ENCODE data around the gene ANKH. TPM values are rescaled to one million over a fixed set of nuclear protein-coding genes. Genes with fewer than 3 reads are reported as not detected.

ANKH gene
- total and polyA plus RNA-seq, 2 of the 13 experiments (the other 11 are each of a cell fraction or from before 2014, with no cell fraction given) = 25.0 to 36.0 TPM

- TF ChIP-seq AHDC1 (CRISPR knock-in tag; IDR thresholded peaks at IDR 0.05; ENCODE audit: borderline replicate concordance) = no peak
- peak; percentile 92 for TF ChIP-seq MAX (IDR thresholded peaks at IDR 0.05)
- TF ChIP-seq SRSF4 (IDR thresholded peaks at IDR 0.05; ENCODE audit: low read depth, low read length, poor library complexity, severe bottlenecking) = no peak
- 0 out of 2 replicates have a peak, but pooled peaks have one; percentile 62 for TF ChIP-seq ZSCAN5A (CRISPR knock-in tag; IDR thresholded peaks at IDR 0.05; ENCODE audit: borderline replicate concordance)
- 0 out of 2 replicates have a peak, but pooled peaks have one; percentile 15 for TF ChIP-seq SOX13 (IDR thresholded peaks at IDR 0.05)
- peak in 1 of 2 experiments; percentile 58; a peak in 2 of 4 replicates for TF ChIP-seq SOX13 (CRISPR knock-in tag; conservative IDR thresholded peaks at IDR 0.05 in 1 of 2, IDR thresholded peaks at IDR 0.05 in 1 of 2)
- TF ChIP-seq ZNF772 (CRISPR knock-in tag; IDR thresholded peaks at IDR 0.05) = no peak; the same call in 1 of the 2 replicates
- peak; percentile 73 for TF ChIP-seq ZNF205 (CRISPR knock-in tag; IDR thresholded peaks at IDR 0.05)
- TF ChIP-seq ZNF33A (CRISPR knock-in tag; IDR thresholded peaks at IDR 0.05; ENCODE audit: borderline replicate concordance) = no peak
- TF ChIP-seq KAT2B (IDR thresholded peaks at IDR 0.05; ENCODE audit: borderline replicate concordance, low read depth, low read length) = no peak
- TF ChIP-seq NRL (CRISPR knock-in tag; IDR thresholded peaks at IDR 0.05; ENCODE audit: borderline replicate concordance) = peak; percentile 89; the same call in 1 of the 2 replicates
- TF ChIP-seq ZNF354B (CRISPR knock-in tag; IDR thresholded peaks at IDR 0.05) = no peak
- TF ChIP-seq ZNF232 (CRISPR knock-in tag; IDR thresholded peaks at IDR 0.05; ENCODE audit: borderline replicate concordance) = peak; percentile 86
- TF ChIP-seq ZNF761 (CRISPR knock-in tag; conservative IDR thresholded peaks at IDR 0.05) = peak; percentile 71; the same call in 1 of the 2 replicates
- peak; percentile 68 for TF ChIP-seq ZNF34 (CRISPR knock-in tag; IDR thresholded peaks at IDR 0.05; ENCODE audit: borderline replicate concordance)
- no peak for TF ChIP-seq ELF4 (CRISPR knock-in tag; IDR thresholded peaks at IDR 0.05; ENCODE audit: borderline replicate concordance)
- TF ChIP-seq ZXDC (CRISPR knock-in tag; IDR thresholded peaks at IDR 0.05) = no peak
- TF ChIP-seq ZNF543 (CRISPR knock-in tag; IDR thresholded peaks at IDR 0.05) = peak; percentile 94
Observed at GRCh38 chr5:14664270-14665100, 207.1 kb downstream of the ANKH start, which contains the start of gene OTULIN (continued).
